T47D (cell line): Measurements from ENCODE around the gene NPFFR1.
"Not testable (repeated sequence)": the region's sequence is repeated elsewhere in the genome, so short reads cannot be mapped to it uniquely, and the experiment has no call there.

Experiments used
- DNase-seq, 2 experiments: peaks; one replicate each; pipeline versions ENCODE4 v3.0.0 to v3.0.0-alpha.2; 2011 to 2012; ENCODE audit warnings: low read depth in 1 of 2, low spot score in 1 of 2
- JUND ChIP-seq: IDR thresholded peaks from 2 replicates; pipeline ENCODE4 v1.6.1; 2012; ENCODE audit warnings: low read depth
- in situ Hi-C: cut with HindIII; loops from 2 replicates; pipeline ENCODE4 v1.10.0; 2016; ENCODE audit warnings: low sequenced_read_pairs, low pct_unique_long_range_greater_than_20kb

The NPFFR1 gene

DNA sequence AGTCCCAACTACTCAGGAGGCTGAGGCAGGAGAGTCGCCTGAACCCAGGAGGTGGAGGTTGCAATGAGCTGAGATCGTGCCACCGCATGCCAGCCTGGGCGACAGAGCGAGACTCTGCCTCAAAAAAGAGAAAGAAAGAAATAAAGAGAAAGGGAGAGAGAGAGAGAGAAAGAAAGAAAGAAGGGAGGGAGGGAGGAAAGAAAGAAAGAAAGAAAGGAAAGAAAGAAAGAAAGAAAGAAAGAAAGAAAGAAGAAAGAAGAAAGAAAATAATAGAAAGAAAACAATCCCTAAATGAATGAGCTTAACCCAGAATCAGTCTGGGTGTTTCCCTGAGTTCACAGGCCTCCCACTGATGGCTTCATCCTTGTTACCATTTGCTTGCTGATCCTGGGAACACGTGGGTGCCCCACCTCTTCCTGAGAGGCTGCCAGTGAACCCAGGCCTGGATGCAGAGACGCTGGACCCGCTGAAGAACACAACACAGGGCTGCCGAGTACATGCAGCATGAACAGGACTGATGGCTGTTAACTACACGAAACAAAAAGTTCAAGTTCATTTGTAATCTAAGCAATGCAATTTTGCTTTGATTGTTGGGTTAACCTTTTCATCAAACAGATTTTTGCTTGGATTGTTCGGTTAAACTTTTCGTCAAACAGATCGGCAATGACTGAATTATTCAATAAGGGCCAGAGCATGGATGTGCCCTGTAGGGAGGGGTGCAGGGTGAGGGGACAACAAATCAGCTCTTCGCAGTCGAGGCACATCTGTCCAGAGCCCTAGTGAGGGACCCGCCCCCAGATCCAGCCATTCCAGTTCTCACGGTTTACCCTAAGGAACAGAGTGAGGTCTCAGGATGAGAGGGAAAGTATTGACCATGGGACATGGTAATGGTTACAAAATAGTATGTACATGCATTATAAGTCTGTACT, 11.5 kb downstream of the NPFFR1 start:
- TF ChIP-seq JUND = no peak
- no peak for DNase-seq
- in situ Hi-C loops = no loop called here

- no peak for DNase-seq
- in situ Hi-C loops = no loop called here
- no peak for TF ChIP-seq JUND
These were observed 12.9 kb downstream of the NPFFR1 start for GRCh38 chr10:70270952-70271351.

- in situ Hi-C loops = no loop called here
- DNase-seq = no peak
- no peak for TF ChIP-seq JUND
These were observed 14.1 kb downstream of the NPFFR1 start for GRCh38 chr10:70269741-70270140.

DNA sequence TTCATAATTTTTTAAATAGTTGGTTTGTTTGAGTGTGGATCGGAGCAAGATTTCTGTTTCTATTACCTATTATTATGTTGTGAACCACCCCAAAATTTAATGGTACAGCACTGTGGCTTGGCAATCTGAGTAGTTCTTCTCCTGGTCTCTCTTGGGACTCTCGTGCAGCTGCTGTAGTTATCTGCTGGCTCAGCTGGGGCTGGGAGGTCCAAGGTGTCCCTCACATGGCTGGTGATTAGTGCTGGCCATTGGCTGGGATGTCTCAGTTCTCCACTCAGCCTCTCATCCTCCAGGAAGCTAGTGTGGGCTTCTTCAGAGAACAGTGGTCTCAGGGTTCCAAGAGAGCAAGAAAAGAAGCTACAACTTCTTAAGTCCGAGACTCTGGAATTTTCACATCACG, 15.4 kb downstream of the NPFFR1 start:
- in situ Hi-C loops = no loop called here
- no peak for TF ChIP-seq JUND
- DNase-seq = no peak

GRCh38 chr10:70267161-70267933, 16.5 kb downstream of the NPFFR1 start:
- TF ChIP-seq JUND = no peak
- in situ Hi-C loops = no loop called here
- DNase-seq = no peak

GRCh38 chr10:70266701-70267100, 17.1 kb downstream of the NPFFR1 start:
- DNase-seq = no peak
- in situ Hi-C loops = no loop called here
- TF ChIP-seq JUND = no peak

GRCh38 chr10:70266056-70266455, 17.7 kb downstream of the NPFFR1 start:
- in situ Hi-C loops = no loop called here
- no peak for TF ChIP-seq JUND
- no peak for DNase-seq

DNA sequence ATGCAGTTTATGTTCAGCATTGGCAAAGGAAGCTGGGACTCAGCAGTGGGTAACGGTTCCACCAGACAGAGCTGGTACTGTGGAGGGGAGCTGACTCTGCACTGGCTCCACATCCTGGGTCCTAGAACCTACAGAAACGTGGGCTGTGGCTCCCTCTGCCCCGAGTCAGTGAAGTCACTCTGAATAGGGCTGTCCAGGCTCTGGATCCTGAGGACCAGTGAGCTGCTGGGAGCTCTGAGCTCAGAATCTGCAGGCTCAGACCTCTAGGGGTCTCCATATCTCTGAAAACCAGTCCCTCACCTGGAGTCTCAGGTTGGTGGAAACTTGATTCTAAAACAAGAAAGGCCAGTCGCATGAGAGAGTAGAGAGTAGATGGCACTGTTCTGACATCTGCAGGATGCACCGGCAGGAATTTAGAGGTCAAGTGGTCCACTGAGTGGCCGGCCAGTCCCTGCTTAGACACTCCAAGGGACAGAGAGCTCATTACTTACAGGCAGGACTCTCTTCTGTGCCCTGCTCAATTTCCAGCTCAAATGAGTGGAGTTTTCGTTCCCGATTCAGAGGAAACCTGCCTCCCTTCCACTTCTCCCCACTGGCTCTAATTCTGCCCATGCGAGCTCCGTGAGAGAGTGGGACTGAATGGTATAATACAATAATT, 18.6 kb downstream of the NPFFR1 start:
- peak; percentile 39 to 53 for DNase-seq
- in situ Hi-C loops = no loop called here

DNA sequence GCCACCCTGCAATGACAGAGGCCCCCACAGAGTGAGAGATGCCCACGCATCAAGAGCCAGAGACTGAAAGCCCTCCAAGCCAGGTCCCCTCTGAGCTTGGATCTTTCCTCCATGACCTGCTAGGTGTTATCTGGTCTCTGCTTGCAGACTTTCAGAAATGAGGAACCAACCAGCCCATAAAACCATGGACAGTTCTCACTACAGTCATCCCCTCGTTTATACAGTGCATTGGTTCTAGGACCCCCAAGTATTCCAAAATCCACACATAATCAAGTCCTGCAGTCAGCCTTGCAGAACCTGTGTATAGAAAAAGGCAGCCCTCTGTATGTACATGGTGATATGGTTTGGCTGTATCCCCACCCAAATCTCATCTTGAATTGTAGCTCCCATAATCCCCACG, 23.1 kb downstream of the NPFFR1 start:
- no peak for TF ChIP-seq JUND
- no peak for DNase-seq
- in situ Hi-C loops = no loop called here

More for the DNA sequence above, 18.6 kb downstream of the NPFFR1 start:
- TF ChIP-seq JUND = no peak

- TF ChIP-seq JUND = no peak
- in situ Hi-C loops = no loop called here
- no peak for DNase-seq
These were observed 23.5 kb downstream of the NPFFR1 start for GRCh38 chr10:70260259-70260658.

GRCh38 chr10:70258216-70258615, 25.6 kb downstream of the NPFFR1 start:
- in situ Hi-C loops = no loop called here
- DNase-seq = no peak
- TF ChIP-seq JUND = no peak

GRCh38 chr10:70257816-70258215, 26.0 kb downstream of the NPFFR1 start:
- DNase-seq, in situ Hi-C loops: not testable (repeated sequence)

GRCh38 chr10:70256463-70256862, 27.3 kb downstream of the NPFFR1 start:
- in situ Hi-C loops = no loop called here
- no peak for TF ChIP-seq JUND
- DNase-seq = no peak
